Measurements from ENCODE around the gene DPYSL5.

DNA sequence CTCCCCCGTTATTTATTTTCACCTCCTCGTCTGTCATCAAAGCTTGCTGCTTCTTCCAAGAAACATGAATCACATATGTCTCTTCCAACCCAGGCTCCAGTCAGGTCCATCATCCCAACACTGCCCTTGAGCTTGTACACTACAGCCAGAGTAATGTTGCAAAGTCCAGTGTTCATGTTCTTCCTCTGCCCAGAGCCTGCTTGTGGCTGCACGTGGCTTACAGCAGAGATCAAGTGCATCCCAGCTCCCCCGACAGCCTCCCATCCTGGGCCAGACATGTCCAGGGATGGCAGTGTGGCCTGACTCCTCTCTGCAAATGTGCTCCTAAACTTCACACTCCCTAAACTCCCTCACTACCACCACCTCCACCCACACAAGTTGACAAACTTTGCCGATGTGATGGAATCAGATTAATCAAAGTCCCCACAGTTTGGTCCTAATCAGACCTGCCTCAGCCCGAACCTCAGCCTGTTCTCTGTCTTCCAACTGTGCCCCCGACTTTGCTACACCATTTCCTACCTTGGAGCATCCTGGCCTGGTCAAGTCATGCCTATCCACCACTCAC is 68.3 kb downstream of the DPYSL5 start:
- TF ChIP-seq, protein P1, sequence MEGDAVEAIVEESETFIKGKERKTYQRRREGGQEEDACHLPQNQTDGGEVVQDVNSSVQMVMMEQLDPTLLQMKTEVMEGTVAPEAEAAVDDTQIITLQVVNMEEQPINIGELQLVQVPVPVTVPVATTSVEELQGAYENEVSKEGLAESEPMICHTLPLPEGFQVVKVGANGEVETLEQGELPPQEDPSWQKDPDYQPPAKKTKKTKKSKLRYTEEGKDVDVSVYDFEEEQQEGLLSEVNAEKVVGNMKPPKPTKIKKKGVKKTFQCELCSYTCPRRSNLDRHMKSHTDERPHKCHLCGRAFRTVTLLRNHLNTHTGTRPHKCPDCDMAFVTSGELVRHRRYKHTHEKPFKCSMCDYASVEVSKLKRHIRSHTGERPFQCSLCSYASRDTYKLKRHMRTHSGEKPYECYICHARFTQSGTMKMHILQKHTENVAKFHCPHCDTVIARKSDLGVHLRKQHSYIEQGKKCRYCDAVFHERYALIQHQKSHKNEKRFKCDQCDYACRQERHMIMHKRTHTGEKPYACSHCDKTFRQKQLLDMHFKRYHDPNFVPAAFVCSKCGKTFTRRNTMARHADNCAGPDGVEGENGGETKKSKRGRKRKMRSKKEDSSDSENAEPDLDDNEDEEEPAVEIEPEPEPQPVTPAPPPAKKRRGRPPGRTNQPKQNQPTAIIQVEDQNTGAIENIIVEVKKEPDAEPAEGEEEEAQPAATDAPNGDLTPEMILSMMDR (conservative IDR thresholded peaks at IDR 0.05; ENCODE audit: low read length): no peak
- TF ChIP-seq EZH2phosphoT487 (IDR thresholded peaks at IDR 0.05; ENCODE audit: borderline replicate concordance): no peak
